Testis (tissue), 5 donors: ENCODE measurements around the gene INPP5K. TPM values are rescaled to one million over a fixed set of nuclear protein-coding genes. Genes with fewer than 3 reads are reported as not detected.
A peak's percentile ranks its signal among the peaks of the same experiment; 100 is the strongest.
"Not testable (repeated sequence)": the region's sequence is repeated elsewhere in the genome, so short reads cannot be mapped to it uniquely, and the experiment has no call there.

Source experiments
- DNase-seq: peaks from one replicate; pipeline ENCODE4 v3.0.0-alpha.2; 2019
- H3K27ac ChIP-seq, 2 donors: fragments of 200-600 bp; sonication (generic); one replicate each; pipeline ENCODE4 v1.5.1; 2019
- H3K27me3 ChIP-seq: fragments of 200-600 bp; sonication (generic); one replicate; pipeline ENCODE4 v1.5.1; 2019
- H3K36me3 ChIP-seq: fragments of 200-600 bp; sonication (generic); one replicate; pipeline ENCODE4 v1.5.1; 2017; ENCODE audit warnings: low read depth; ENCODE audit errors: missing control alignments
- H3K4me1 ChIP-seq: fragments of 200-600 bp; sonication (generic); one replicate; pipeline ENCODE4 v1.5.1; 2019
- H3K4me3 ChIP-seq, 2 donors: fragments of 200-600 bp; sonication (generic); one replicate each; pipeline ENCODE4 v1.5.1; 2017 to 2019
- H3K9me3 ChIP-seq: fragments of 200-600 bp; sonication (generic); one replicate; pipeline ENCODE4 v1.5.1; 2017
- POLR2A ChIP-seq: fragments of 450-650 bp; IDR thresholded peaks from one replicate; pipeline ENCODE4 v1.6.1; 2017; ENCODE audit warnings: antibody characterized with exemption, mild to moderate bottlenecking, moderate library complexity
- WGBS, 2 donors: methylation state at CpG; one replicate each; pipeline ENCODE4 v1.1.5; 2018; 5-methylcytosine and 5-hydroxymethylcytosine counted together
- intact Hi-C: fragments of 100-400 bp; cut with DNase I; formaldehyde crosslinking; loops from one replicate; pipeline ENCODE4 v1.15.1; 2023; ENCODE audit warnings: low total_unique reads
- long read RNA-seq, 2 donors: transcript quantifications; one replicate each; lab custom pipeline, GENCODE V29; 2026
- polyA plus RNA-seq: library from polyadenylated mRNA; stranded (reverse); fragments of 350-450 nt; fragmentation: Illumina TruSeq; extraction: RNeasy Lipid Tissue Mini Kit (QIAGEN cat#74804); gene quantifications from one replicate; pipeline ENCODE4 v1.2.3, GENCODE V29; 2014; ENCODE audit warnings: low read depth, low replicate concordance; ENCODE audit not compliant: insufficient read depth
- total RNA-seq, 2 donors: library from RNA; depleted of rRNA; stranded (reverse); fragments of >200 nt; gene quantifications; one replicate each; pipeline ENCODE4 v1.2.3, GENCODE V29; 2016
- TF ChIP-seq, protein P1 (sequence below), 3 experiments: fragments of 450-650 bp in 2 of 3; fragments of 200-600 bp in 1 of 3; sonication (generic) in 1 of 3; IDR thresholded peaks; one replicate each; pipeline ENCODE4 v1.5.1; 2016 to 2019; ENCODE audit warnings: antibody characterized with exemption in 3 of 3, mild to moderate bottlenecking in 2 of 3, moderate library complexity in 1 of 3

The INPP5K gene
- total RNA-seq (10 to 100 TPM; 83.4 to 87.8 TPM), polyA plus RNA-seq (81.2 TPM)
- long read RNA-seq, donor 1, transcript INPP5K-204 (12 exons, 2,988 nt): major isoform, 5 of 5 reads
- long read RNA-seq, donor 1, partial matches to known transcripts: 0 of 5 reads
- long read RNA-seq, donor 1, other reads (novel, unspliced or antisense): 0 of 5 reads
- long read RNA-seq, donor 2, partial matches to known transcripts: 0 of 3 reads
- long read RNA-seq, donor 2, other reads (novel, unspliced or antisense): 0 of 3 reads

DNA sequence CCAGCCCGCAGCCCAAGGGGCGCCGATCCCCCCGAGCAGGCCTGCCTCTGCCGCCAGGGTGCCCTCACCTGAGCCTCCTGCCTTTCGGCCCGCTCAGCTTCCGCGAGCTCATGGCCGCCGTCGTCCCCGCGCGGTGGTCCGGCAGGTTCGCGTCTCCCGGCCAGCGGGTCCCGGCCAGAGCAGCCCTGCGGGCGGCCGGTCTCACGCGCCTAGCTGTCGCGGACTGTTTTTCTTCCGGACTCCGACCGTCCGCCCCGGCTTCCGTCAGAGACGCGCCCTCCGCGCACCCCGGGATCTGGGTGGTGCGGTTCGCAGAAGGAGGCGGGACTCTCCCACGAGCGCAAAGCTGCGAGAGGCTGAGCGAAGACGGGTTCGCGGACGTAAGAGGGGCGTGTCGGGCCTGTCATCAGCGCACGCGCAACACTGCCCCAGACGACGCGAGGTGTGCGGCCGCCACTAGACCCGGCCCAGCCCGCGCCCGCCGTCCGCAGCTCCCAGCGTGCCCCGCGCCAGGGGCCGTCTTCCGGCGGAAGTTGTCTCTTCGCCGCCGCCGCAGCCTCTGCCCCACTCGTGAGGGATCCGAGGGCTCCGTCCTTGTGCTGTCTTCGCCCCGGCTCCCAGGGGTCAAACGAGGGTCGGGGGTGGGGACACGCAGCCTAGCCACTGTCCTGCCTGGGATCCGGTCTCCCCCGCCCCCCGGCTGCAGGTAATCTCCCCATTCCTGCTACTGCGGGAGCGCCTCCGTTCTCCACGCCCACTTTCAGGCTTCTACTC lies at the start of gene INPP5K:
Gene INPP5K, minus strand, starts transcription at position 225 of the 774 bp plus-strand sequence. Its CDS starts 113 bp downstream, at position 112.
- Histone ChIP-seq H3K4me1 (peaks cover 21% of the 10 kb centered on the region), H3K4me3 (peak within 1 kb of the TSS; percentile 87), H3K27me3 (no peaks in the 10 kb centered on the region), H3K36me3 (no peaks in the 10 kb centered on the region), H3K27ac (peak within 1 kb of the TSS; percentile 74 to 90), H3K9me3 (no peaks in the 10 kb centered on the region)
- TF ChIP-seq, protein P1, sequence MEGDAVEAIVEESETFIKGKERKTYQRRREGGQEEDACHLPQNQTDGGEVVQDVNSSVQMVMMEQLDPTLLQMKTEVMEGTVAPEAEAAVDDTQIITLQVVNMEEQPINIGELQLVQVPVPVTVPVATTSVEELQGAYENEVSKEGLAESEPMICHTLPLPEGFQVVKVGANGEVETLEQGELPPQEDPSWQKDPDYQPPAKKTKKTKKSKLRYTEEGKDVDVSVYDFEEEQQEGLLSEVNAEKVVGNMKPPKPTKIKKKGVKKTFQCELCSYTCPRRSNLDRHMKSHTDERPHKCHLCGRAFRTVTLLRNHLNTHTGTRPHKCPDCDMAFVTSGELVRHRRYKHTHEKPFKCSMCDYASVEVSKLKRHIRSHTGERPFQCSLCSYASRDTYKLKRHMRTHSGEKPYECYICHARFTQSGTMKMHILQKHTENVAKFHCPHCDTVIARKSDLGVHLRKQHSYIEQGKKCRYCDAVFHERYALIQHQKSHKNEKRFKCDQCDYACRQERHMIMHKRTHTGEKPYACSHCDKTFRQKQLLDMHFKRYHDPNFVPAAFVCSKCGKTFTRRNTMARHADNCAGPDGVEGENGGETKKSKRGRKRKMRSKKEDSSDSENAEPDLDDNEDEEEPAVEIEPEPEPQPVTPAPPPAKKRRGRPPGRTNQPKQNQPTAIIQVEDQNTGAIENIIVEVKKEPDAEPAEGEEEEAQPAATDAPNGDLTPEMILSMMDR (IDR thresholded peaks at IDR 0.05): peak in 1 of 3 experiments; percentile 19
- no peak for TF ChIP-seq POLR2A
- DNase-seq: peak; percentile 99
- intact Hi-C loops: loop anchor here (10.0 kb wide), 1 partner anchor 162 kb away; no protein-coding TSS in a partner anchor
- WGBS, 2 donors: 0% methylated on average over 8 to 80 of the region's 91 CpGs

- TF ChIP-seq, protein P1 (IDR thresholded peaks at IDR 0.05): no peak
- TF ChIP-seq POLR2A: no peak
- DNase-seq: no peak
- H3K36me3 ChIP-seq: no peaks in the 10 kb centered on the region
These were observed 49.5 kb upstream of the INPP5K start for GRCh38 chr17:1565877-1566276.

GRCh38 chr17:1563786-1564613 lies 47.6 kb upstream of the INPP5K start:
- Histone ChIP-seq H3K9me3 (no peaks in the 10 kb centered on the region), H3K27me3 (no peaks in the 10 kb centered on the region), H3K4me1 (peaks cover 19% of the 10 kb centered on the region), H3K36me3 (no peaks in the 10 kb centered on the region), H3K4me3 (no peak overlapping the region), H3K27ac (no peak overlapping the region)
- DNase-seq: no peak
- intact Hi-C loops: no loop called here
- 57 to 59% methylated on average over 19 of the region's 19 CpGs for WGBS, 2 donors
- TF ChIP-seq POLR2A: no peak
- TF ChIP-seq, protein P1 (IDR thresholded peaks at IDR 0.05): no peak

More at GRCh38 chr17:1565877-1566276, 49.5 kb upstream of the INPP5K start:
- Histone ChIP-seq H3K9me3 (no peaks in the 10 kb centered on the region), H3K4me3 (no peak overlapping the region), H3K27ac (no peak overlapping the region), H3K27me3 (no peaks in the 10 kb centered on the region), H3K4me1 (peaks cover 8% of the 10 kb centered on the region)
- WGBS, 2 donors: 51 to 53% methylated on average over 6 of the region's 6 CpGs
- intact Hi-C loops: no loop called here

DNA sequence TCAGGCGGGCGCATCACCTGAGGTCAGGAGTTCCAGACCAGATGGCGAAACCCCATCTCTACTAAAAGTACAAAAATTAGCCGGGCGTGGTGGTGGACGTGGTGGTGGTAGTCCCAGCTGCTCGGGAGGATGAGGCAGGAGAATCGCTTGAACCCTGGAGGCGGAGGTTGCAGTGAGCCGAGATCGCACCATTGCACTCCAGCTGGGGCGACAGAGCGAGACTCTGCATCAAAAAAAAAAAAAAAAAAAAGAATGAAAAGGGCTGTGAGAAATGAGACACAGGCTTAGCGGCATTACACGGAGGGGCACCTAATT lies 47.0 kb upstream of the INPP5K start:
- 60 to 70% methylated on average over 15 of the region's 15 CpGs for WGBS, 2 donors
- H3K9me3 ChIP-seq, H3K36me3 ChIP-seq, H3K27me3 ChIP-seq, H3K4me3 ChIP-seq, intact Hi-C loops, H3K27ac ChIP-seq, DNase-seq: not testable (repeated sequence)
- H3K4me1 ChIP-seq: peaks cover 19% of the 10 kb centered on the region

GRCh38 chr17:1562176-1562643 lies 45.8 kb upstream of the INPP5K start:
- 0 to 1% methylated on average over 3 to 54 of the region's 62 CpGs for WGBS, 2 donors
- Histone ChIP-seq H3K4me3 (peak overlapping the region; percentile 68 to 95), H3K27me3 (no peaks in the 10 kb centered on the region), H3K9me3 (no peaks in the 10 kb centered on the region), H3K36me3 (no peaks in the 10 kb centered on the region), H3K4me1 (peaks cover 19% of the 10 kb centered on the region), H3K27ac (peak overlapping the region in 1 of 2 donors; percentile 88)
- DNase-seq: no peak
- intact Hi-C loops: no loop called here
- TF ChIP-seq, protein P1 (IDR thresholded peaks at IDR 0.05): no peak
- TF ChIP-seq POLR2A: no peak
